A673 (cell line): Measurements from ENCODE around the gene AP3S1. TPM values are rescaled to one million over a fixed set of nuclear protein-coding genes. Genes with fewer than 3 reads are reported as not detected.

ENCODE experiments used
- BruUV-seq: library from RNA; stranded (reverse); fragments of 400-500 nt; replicated peaks from 2 replicates; lab custom pipeline; 2021; lab: Mats Ljungman, UMichigan
- CTCF ChIA-PET: fragments of 300-600 bp; sonication (Branson Sonifier 250); formaldehyde crosslinking; loops from one replicate; lab custom pipeline; 2022; ENCODE audit warnings: antibody characterized with exemption; lab: Charles Lee
- POLR2A ChIA-PET: fragments of 300-600 bp; sonication (Branson Sonifier 250); formaldehyde crosslinking; loops from one replicate; lab custom pipeline; 2022; ENCODE audit warnings: antibody characterized with exemption; ENCODE audit not compliant: low non-redundant PET; lab: Charles Lee
- DNase-seq: peaks from one replicate; pipeline ENCODE4 v3.0.0-alpha.2; 2015; ENCODE audit warnings: low spot score
- H3K27ac ChIP-seq: fragments of 200-600 bp; sonication (generic); 2 replicates; pipeline ENCODE4 v1.5.1; 2016; ENCODE audit warnings: mixed run types, low read depth, mild to moderate bottlenecking, mixed read lengths, antibody characterized with exemption, low read length; ENCODE audit not compliant: poor library complexity, severe bottlenecking
- H3K27me3 ChIP-seq: fragments of 200-600 bp; sonication (generic); replicated peaks from 2 replicates; pipeline ENCODE4 v1.6.1; 2017; ENCODE audit warnings: mixed run types, low read depth, mild to moderate bottlenecking, mixed read lengths, antibody characterized with exemption, low read length; ENCODE audit not compliant: insufficient read depth, poor library complexity
- H3K36me3 ChIP-seq: fragments of 200-600 bp; sonication (generic); 2 replicates; pipeline ENCODE4 v1.6.1; 2016; ENCODE audit warnings: mixed run types, mild to moderate bottlenecking, mixed read lengths, antibody characterized with exemption, low read length; ENCODE audit not compliant: insufficient read depth, poor library complexity, severe bottlenecking
- H3K4me1 ChIP-seq: fragments of 200-600 bp; sonication (generic); 2 replicates; pipeline ENCODE4 v1.6.1; 2017; ENCODE audit warnings: mixed run types, mild to moderate bottlenecking, mixed read lengths, antibody characterized with exemption, low read length; ENCODE audit not compliant: insufficient read depth, poor library complexity, severe bottlenecking
- H3K4me3 ChIP-seq: fragments of 200-600 bp; sonication (generic); 2 replicates; pipeline ENCODE4 v1.5.1; 2016; ENCODE audit warnings: low read depth, mixed run types, mild to moderate bottlenecking, mixed read lengths, low read length; ENCODE audit not compliant: poor library complexity, severe bottlenecking
- H3K9me3 ChIP-seq: fragments of 200-600 bp; sonication (generic); 2 replicates; pipeline ENCODE4 v1.6.1; 2016; ENCODE audit warnings: mixed run types, low read depth, mild to moderate bottlenecking, mixed read lengths, antibody characterized with exemption, low read length; ENCODE audit not compliant: poor library complexity, severe bottlenecking
- EZH2 ChIP-seq: fragments of 200-600 bp; sonication (generic); IDR thresholded peaks from 2 replicates; pipeline ENCODE4 v1.6.1; 2017; ENCODE audit warnings: borderline replicate concordance, low read depth, mild to moderate bottlenecking, mixed read lengths, antibody characterized with exemption, low read length; ENCODE audit not compliant: poor library complexity, severe bottlenecking
- intact Hi-C: fragments of 100-400 bp; cut with micrococcal nuclease; formaldehyde crosslinking; loops from one replicate; pipeline ENCODE4 v1.10.0; 2022; ENCODE audit not compliant: unreplicated experiment
- total RNA-seq: library from RNA; stranded (reverse); gene quantifications from 2 replicates; pipeline ENCODE4 v1.2.3, GENCODE V29; 2021
- TF ChIP-seq, protein P1 (sequence below): fragments of 300-800, 200-600 bp; sonication (generic); conservative IDR thresholded peaks from 2 replicates; pipeline ENCODE4 v1.5.1; 2017; ENCODE audit warnings: low read depth, mild to moderate bottlenecking, antibody characterized with exemption, low read length, moderate library complexity, mixed read lengths

AP3S1 gene
- total RNA-seq, 1 experiment from 2014 or later = 66.9 TPM

DNA sequence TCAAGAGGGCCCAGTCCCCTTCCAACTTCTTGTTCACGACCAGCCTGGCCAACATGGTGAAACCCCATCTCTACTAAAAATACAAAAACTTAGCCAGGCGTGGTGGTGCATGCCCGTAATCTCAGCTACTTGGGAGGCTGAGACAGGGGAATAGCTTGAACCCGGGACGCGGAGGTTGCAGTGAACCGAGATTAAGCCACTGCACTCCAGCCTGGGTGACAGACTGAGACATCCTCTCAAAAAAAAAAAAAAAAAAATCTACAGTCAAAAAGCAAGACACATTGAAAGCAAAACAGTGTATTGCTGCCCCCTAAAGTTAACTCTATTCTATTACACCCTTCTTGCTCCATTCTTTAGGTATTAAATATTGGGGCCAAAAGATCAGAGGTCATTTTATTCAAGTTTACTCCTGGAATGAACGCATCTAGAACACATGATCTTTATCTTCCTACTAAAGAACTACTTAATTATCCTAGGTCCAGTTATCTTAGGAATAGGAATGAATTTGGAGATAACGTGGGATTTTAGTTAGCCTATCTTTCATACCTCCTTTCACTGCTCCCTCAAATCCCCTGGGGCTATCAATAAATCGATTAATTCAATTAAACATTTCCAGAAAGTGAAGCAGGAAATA lies 2.7 kb upstream of the AP3S1 start:
- Histone ChIP-seq H3K27me3 (no peaks in the 10 kb centered on the region), H3K9me3 (no peaks in the 10 kb centered on the region), H3K4me3 (peak overlapping the region; percentile 2), H3K36me3 (peaks cover 36% of the 10 kb centered on the region), H3K4me1 (peaks cover 22% of the 10 kb centered on the region), H3K27ac (no peak overlapping the region)
- intact Hi-C loops = loop anchor here (2.0 to 10.0 kb wide), 4 partner anchors 204 to 534 kb away; partner anchors contain the start of gene FEM1C
- ChIA-PET CTCF (interaction anchor here (0.6 to 0.7 kb wide), 2 partner anchors 54 to 264 kb away, joined by 3 to 4 read pairs; no protein-coding TSS in a partner anchor), POLR2A (no interaction called here)
- BruUV-seq = no TSS peak
- peak; percentile 73 for DNase-seq
- TF ChIP-seq, protein P1, sequence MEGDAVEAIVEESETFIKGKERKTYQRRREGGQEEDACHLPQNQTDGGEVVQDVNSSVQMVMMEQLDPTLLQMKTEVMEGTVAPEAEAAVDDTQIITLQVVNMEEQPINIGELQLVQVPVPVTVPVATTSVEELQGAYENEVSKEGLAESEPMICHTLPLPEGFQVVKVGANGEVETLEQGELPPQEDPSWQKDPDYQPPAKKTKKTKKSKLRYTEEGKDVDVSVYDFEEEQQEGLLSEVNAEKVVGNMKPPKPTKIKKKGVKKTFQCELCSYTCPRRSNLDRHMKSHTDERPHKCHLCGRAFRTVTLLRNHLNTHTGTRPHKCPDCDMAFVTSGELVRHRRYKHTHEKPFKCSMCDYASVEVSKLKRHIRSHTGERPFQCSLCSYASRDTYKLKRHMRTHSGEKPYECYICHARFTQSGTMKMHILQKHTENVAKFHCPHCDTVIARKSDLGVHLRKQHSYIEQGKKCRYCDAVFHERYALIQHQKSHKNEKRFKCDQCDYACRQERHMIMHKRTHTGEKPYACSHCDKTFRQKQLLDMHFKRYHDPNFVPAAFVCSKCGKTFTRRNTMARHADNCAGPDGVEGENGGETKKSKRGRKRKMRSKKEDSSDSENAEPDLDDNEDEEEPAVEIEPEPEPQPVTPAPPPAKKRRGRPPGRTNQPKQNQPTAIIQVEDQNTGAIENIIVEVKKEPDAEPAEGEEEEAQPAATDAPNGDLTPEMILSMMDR = peak; percentile 64
- TF ChIP-seq EZH2 = no peak

DNA sequence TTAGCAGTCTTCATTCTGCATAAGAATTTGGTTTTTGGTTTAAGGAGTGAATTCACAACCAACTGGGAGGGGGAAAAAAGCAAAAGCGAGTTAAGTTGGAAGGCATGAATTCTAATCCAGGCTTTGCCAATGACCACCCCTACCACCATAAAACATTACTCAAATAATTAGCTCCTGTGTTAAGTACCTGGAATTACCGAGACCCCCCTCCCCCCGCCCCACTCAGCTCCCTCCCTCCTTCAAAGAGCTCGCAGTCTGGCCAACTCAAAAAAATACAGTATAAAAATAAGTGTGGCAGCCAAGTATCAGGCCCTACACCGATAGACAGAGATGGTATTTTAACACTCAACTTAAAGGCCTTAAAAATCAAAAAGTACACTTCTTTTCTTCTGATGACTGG lies 862 bp upstream of the AP3S1 start:
- Histone ChIP-seq H3K27me3 (no peaks in the 10 kb centered on the region), H3K4me3 (peak overlapping the region; percentile 80), H3K27ac (peak overlapping the region; percentile 89), H3K36me3 (peaks cover 21% of the 10 kb centered on the region), H3K9me3 (no peaks in the 10 kb centered on the region), H3K4me1 (peaks cover 22% of the 10 kb centered on the region)
- CTCF ChIA-PET = no interaction called here
- TF ChIP-seq, protein P1 = no peak
- TF ChIP-seq EZH2 = no peak
- intact Hi-C loops = no loop called here
- DNase-seq = no peak
- POLR2A ChIA-PET = interaction anchor here (0.7 kb wide), 1 partner anchor 17 kb away, joined by 3 read pairs; no protein-coding TSS in a partner anchor
- BruUV-seq = no TSS peak

DNA sequence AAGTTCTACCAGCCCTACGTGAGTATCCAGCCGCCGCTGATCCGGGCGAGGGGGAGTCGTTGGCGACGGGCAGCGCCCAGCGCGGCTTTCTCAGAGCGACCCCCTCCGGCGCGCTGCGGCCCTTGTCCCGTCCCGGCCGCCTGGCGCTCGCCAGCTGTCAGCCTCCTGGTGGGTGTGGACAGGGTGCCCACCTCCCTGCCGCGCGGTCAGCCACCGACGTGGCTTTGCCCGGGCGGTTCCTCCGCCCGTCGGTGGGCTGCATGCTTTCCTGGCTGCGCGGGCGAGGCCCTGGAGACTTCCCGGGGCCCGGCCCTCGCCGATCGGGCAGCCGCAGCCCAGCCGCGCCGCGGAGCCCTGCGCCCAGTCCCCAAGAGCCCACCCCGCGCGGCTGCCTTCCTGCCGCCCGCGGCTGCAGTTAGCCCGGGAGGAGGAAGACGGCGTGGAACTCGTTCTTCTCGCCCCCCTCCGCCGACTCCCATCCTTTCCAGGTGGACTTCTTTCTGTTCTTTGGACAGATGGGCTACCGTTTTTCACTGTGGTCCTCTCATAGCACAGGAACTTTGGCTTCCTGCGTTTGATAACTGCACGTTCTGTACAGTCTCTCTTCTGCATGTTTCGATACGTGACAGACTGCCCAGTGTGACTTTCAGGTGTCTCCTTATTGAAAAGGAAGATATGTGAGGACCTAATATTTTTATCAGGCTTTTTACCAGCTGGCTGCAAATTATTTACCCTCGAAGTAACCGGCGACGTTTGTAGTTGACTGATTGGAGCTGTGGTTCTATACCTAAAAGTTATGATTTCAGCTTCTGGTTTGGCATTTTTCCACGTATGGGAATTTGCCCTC lies 577 bp downstream of the AP3S1 start:
- CTCF ChIA-PET = interaction anchor here (0.6 kb wide), 1 partner anchor 310 kb away, joined by 7 read pairs; no protein-coding TSS in a partner anchor
- Histone ChIP-seq H3K27ac (peak overlapping the region; percentile 89), H3K9me3 (no peaks in the 10 kb centered on the region), H3K36me3 (peaks cover 7% of the 10 kb centered on the region), H3K27me3 (no peaks in the 10 kb centered on the region), H3K4me1 (peaks cover 22% of the 10 kb centered on the region), H3K4me3 (peak overlapping the region; percentile 80)
- no TSS peak for BruUV-seq
- intact Hi-C loops = no loop called here
- TF ChIP-seq EZH2 = no peak
- TF ChIP-seq, protein P1 = 0 out of 2 replicates have a peak, but pooled peaks have one; percentile 27
- DNase-seq = peak; percentile 56
- POLR2A ChIA-PET = no interaction called here
